ENCODE data around the gene NTN5. TPM values are rescaled to one million over a fixed set of nuclear protein-coding genes. Genes with fewer than 3 reads are reported as not detected.
"Not testable (repeated sequence)": the region's sequence is repeated elsewhere in the genome, so short reads cannot be mapped to it uniquely, and the experiment has no call there.

NTN5 gene
- total RNA-seq, 1 donor from 2014 or later: 1.8 TPM

GRCh38 chr19:48686088-48686487 lies 13.3 kb upstream of the NTN5 start:
- Mint-ChIP-seq H3K27ac (ENCODE audit: unreplicated experiment) (no peak overlapping the region), H3K27me3 (ENCODE audit: unreplicated experiment) (peaks cover 1% of the 10 kb centered on the region), H3K36me3 (ENCODE audit: unreplicated experiment) (no peaks in the 10 kb centered on the region), H3K4me1 (ENCODE audit: low read depth, unreplicated experiment) (no peaks in the 10 kb centered on the region), H3K9me3 (ENCODE audit: unreplicated experiment) (no peaks in the 10 kb centered on the region), H3K4me3 (ENCODE audit: unreplicated experiment) (no peak overlapping the region)
- no peak for TF ChIP-seq CTCF (IDR thresholded peaks at IDR 0.05; ENCODE audit: partially characterized antibody, unreplicated experiment)
- no peak for DNase-seq

- no peak for DNase-seq
- H3K9me3 Mint-ChIP-seq (ENCODE audit: unreplicated experiment): no peaks in the 10 kb centered on the region
These were observed 12.8 kb upstream of the NTN5 start for GRCh38 chr19:48685583-48685982.

GRCh38 chr19:48683349-48683748 lies 10.5 kb upstream of the NTN5 start:
- H3K27me3 Mint-ChIP-seq (ENCODE audit: unreplicated experiment): peaks cover 3% of the 10 kb centered on the region
- H3K4me3 Mint-ChIP-seq (ENCODE audit: unreplicated experiment): no peak overlapping the region
- no peak overlapping the region for H3K27ac Mint-ChIP-seq (ENCODE audit: unreplicated experiment)
- no peak for TF ChIP-seq CTCF (IDR thresholded peaks at IDR 0.05; ENCODE audit: partially characterized antibody, unreplicated experiment)
- DNase-seq: no peak
- H3K9me3 Mint-ChIP-seq (ENCODE audit: unreplicated experiment): no peaks in the 10 kb centered on the region
- no peaks in the 10 kb centered on the region for H3K36me3 Mint-ChIP-seq (ENCODE audit: unreplicated experiment)
- no peaks in the 10 kb centered on the region for H3K4me1 Mint-ChIP-seq (ENCODE audit: low read depth, unreplicated experiment)

More at GRCh38 chr19:48685583-48685982, 12.8 kb upstream of the NTN5 start:
- TF ChIP-seq CTCF (IDR thresholded peaks at IDR 0.05; ENCODE audit: partially characterized antibody, unreplicated experiment): no peak
- no peaks in the 10 kb centered on the region for H3K4me1 Mint-ChIP-seq (ENCODE audit: low read depth, unreplicated experiment)
- no peak overlapping the region for H3K27ac Mint-ChIP-seq (ENCODE audit: unreplicated experiment)
- H3K4me3 Mint-ChIP-seq (ENCODE audit: unreplicated experiment): no peak overlapping the region
- H3K27me3 Mint-ChIP-seq (ENCODE audit: unreplicated experiment): peaks cover 1% of the 10 kb centered on the region
- no peaks in the 10 kb centered on the region for H3K36me3 Mint-ChIP-seq (ENCODE audit: unreplicated experiment)

- no peak for TF ChIP-seq CTCF (IDR thresholded peaks at IDR 0.05; ENCODE audit: partially characterized antibody, unreplicated experiment)
- no peaks in the 10 kb centered on the region for H3K4me1 Mint-ChIP-seq (ENCODE audit: low read depth, unreplicated experiment)
- no peaks in the 10 kb centered on the region for H3K36me3 Mint-ChIP-seq (ENCODE audit: unreplicated experiment)
- no peaks in the 10 kb centered on the region for H3K9me3 Mint-ChIP-seq (ENCODE audit: unreplicated experiment)
- peaks cover 3% of the 10 kb centered on the region for H3K27me3 Mint-ChIP-seq (ENCODE audit: unreplicated experiment)
- DNase-seq: no peak
- H3K27ac Mint-ChIP-seq (ENCODE audit: unreplicated experiment): no peak overlapping the region
- no peak overlapping the region for H3K4me3 Mint-ChIP-seq (ENCODE audit: unreplicated experiment)
These were observed 8.3 kb upstream of the NTN5 start for GRCh38 chr19:48681127-48681470.

GRCh38 chr19:48680436-48681126 lies 7.8 kb upstream of the NTN5 start:
- no peak for DNase-seq
- H3K27ac Mint-ChIP-seq (ENCODE audit: unreplicated experiment): no peak overlapping the region
- no peaks in the 10 kb centered on the region for H3K36me3 Mint-ChIP-seq (ENCODE audit: unreplicated experiment)

GRCh38 chr19:48680006-48680405 lies 7.2 kb upstream of the NTN5 start:
- H3K27me3 Mint-ChIP-seq (ENCODE audit: unreplicated experiment); H3K27ac Mint-ChIP-seq (ENCODE audit: unreplicated experiment); H3K9me3 Mint-ChIP-seq (ENCODE audit: unreplicated experiment); H3K36me3 Mint-ChIP-seq (ENCODE audit: unreplicated experiment); H3K4me1 Mint-ChIP-seq (ENCODE audit: low read depth, unreplicated experiment); DNase-seq; H3K4me3 Mint-ChIP-seq (ENCODE audit: unreplicated experiment): not testable (repeated sequence)

More at GRCh38 chr19:48680436-48681126, 7.8 kb upstream of the NTN5 start:
- Mint-ChIP-seq H3K27me3 (ENCODE audit: unreplicated experiment) (peaks cover 3% of the 10 kb centered on the region), H3K4me3 (ENCODE audit: unreplicated experiment) (no peak overlapping the region), H3K4me1 (ENCODE audit: low read depth, unreplicated experiment) (no peaks in the 10 kb centered on the region), H3K9me3 (ENCODE audit: unreplicated experiment) (no peaks in the 10 kb centered on the region)
- no peak for TF ChIP-seq CTCF (IDR thresholded peaks at IDR 0.05; ENCODE audit: partially characterized antibody, unreplicated experiment)

All from glutamatergic neuron (in vitro differentiated cells).